Sigmoid colon (tissue), 4 donors: ENCODE data around the gene VPS13D.

Experiments
- CTCF ChIP-seq, 4 experiments: fragments of 450-650 bp in 3 of 4; fragments of 200-600 bp in 1 of 4; IDR thresholded peaks; one replicate each; pipeline ENCODE4 v1.5.1; 2016 to 2019; ENCODE audit warnings: antibody characterized with exemption in 4 of 4, mild to moderate bottlenecking in 3 of 4, moderate library complexity in 2 of 4
- EP300 ChIP-seq, 4 donors: sonication (generic); formaldehyde crosslinking; IDR thresholded peaks; one replicate each; pipeline ENCODE4 v1.6.1; 2017; ENCODE audit warnings: antibody characterized with exemption in 4 of 4
- POLR2A ChIP-seq, 2 donors: fragments of 450-650 bp; IDR thresholded peaks; one replicate each; pipeline ENCODE4 v1.6.1; 2016; ENCODE audit warnings: antibody characterized with exemption in 2 of 2, mild to moderate bottlenecking in 2 of 2, moderate library complexity in 2 of 2
- POLR2AphosphoS5 ChIP-seq, 4 donors: sonication (generic); formaldehyde crosslinking; IDR thresholded peaks; one replicate each; pipeline ENCODE4 v1.6.1; 2017; ENCODE audit warnings: antibody characterized with exemption in 4 of 4

GRCh38 chr1:12275370-12275769, 45.5 kb downstream of the VPS13D start:
- TF ChIP-seq CTCF (IDR thresholded peaks at IDR 0.05), result peak; percentile 24 to 63 (median 51)
- TF ChIP-seq EP300 (IDR thresholded peaks at IDR 0.05), result no peak
- TF ChIP-seq POLR2A (IDR thresholded peaks at IDR 0.05), result no peak
- TF ChIP-seq POLR2AphosphoS5 (IDR thresholded peaks at IDR 0.05), result no peak
